H9 (cell line): ENCODE results near the gene SENP8. TPM values are rescaled to one million over a fixed set of nuclear protein-coding genes. Genes with fewer than 3 reads are reported as not detected.

Source experiments
- DNase-seq: peaks from one replicate; pipeline ENCODE4 v3.0.0-alpha.2; 2017
- H2AFZ ChIP-seq: one replicate; pipeline ENCODE4 v1.6.1; 2013; ENCODE audit warnings: mild to moderate bottlenecking, low read length, control low read depth, moderate library complexity
- H2AK5ac ChIP-seq: 2 replicates; pipeline ENCODE4 v1.6.1; 2013; ENCODE audit warnings: low read length, control low read depth, mixed read lengths; ENCODE audit not compliant: insufficient read length
- H2BK120ac ChIP-seq: one replicate; pipeline ENCODE4 v1.6.1; 2013; ENCODE audit warnings: low read depth, mild to moderate bottlenecking, low read length, control low read depth, inconsistent platforms; ENCODE audit not compliant: poor library complexity, severe bottlenecking
- H2BK12ac ChIP-seq: 2 replicates; pipeline ENCODE4 v1.6.1; 2013; ENCODE audit warnings: low read length, control low read depth, mixed read lengths, low read depth; ENCODE audit not compliant: insufficient read length
- H2BK15ac ChIP-seq: 2 replicates; pipeline ENCODE4 v1.6.1; 2013; ENCODE audit warnings: low read depth, low read length, control low read depth
- H2BK20ac ChIP-seq: one replicate; pipeline ENCODE4 v1.6.1; 2013; ENCODE audit warnings: low read depth, mild to moderate bottlenecking, low read length, control low read depth, inconsistent platforms; ENCODE audit not compliant: poor library complexity, severe bottlenecking
- H2BK5ac ChIP-seq: 2 replicates; pipeline ENCODE4 v1.6.1; 2013; ENCODE audit warnings: low read length, control low read depth, mixed read lengths; ENCODE audit not compliant: insufficient read length
- H3K14ac ChIP-seq: 2 replicates; pipeline ENCODE4 v1.6.1; 2013; ENCODE audit warnings: low read length, control low read depth; ENCODE audit not compliant: insufficient read depth
- H3K18ac ChIP-seq: 2 replicates; pipeline ENCODE4 v1.6.1; 2013; ENCODE audit warnings: low read depth, mild to moderate bottlenecking, mixed read lengths, low read length, control low read depth; ENCODE audit not compliant: insufficient read length
- H3K23ac ChIP-seq: 2 replicates; pipeline ENCODE4 v1.6.1; 2013; ENCODE audit warnings: low read length, control low read depth, mixed read lengths, low read depth; ENCODE audit not compliant: insufficient read length
- H3K23me2 ChIP-seq: 2 replicates; pipeline ENCODE4 v1.6.1; 2013; ENCODE audit warnings: low read depth, mild to moderate bottlenecking, mixed read lengths, low read length, control low read depth; ENCODE audit not compliant: insufficient read length, poor library complexity, severe bottlenecking
- H3K27ac ChIP-seq: 2 replicates; pipeline ENCODE4 v1.5.1; 2013; ENCODE audit warnings: low read length, control low read depth, mixed read lengths, low read depth; ENCODE audit not compliant: insufficient read length
- H3K27me3 ChIP-seq: 2 replicates; pipeline ENCODE4 v1.6.1; 2013; ENCODE audit warnings: low read length, control low read depth, inconsistent platforms; ENCODE audit not compliant: insufficient read depth
- H3K4ac ChIP-seq: 2 replicates; pipeline ENCODE4 v1.6.1; 2013; ENCODE audit warnings: low read depth, mild to moderate bottlenecking, control low read depth, inconsistent platforms, low read length, moderate library complexity
- H3K4me1 ChIP-seq: 2 replicates; pipeline ENCODE4 v1.6.1; 2013; ENCODE audit warnings: low read length, control low read depth, inconsistent platforms; ENCODE audit not compliant: insufficient read depth
- H3K4me2 ChIP-seq: 2 replicates; pipeline ENCODE4 v1.6.1; 2013; ENCODE audit warnings: low read length, control low read depth, mixed read lengths; ENCODE audit not compliant: insufficient read length, insufficient read depth
- H3K56ac ChIP-seq: 2 replicates; pipeline ENCODE4 v1.6.1; 2013; ENCODE audit warnings: low read depth, mild to moderate bottlenecking, mixed read lengths, low read length, control low read depth; ENCODE audit not compliant: insufficient read length
- H3K79me1 ChIP-seq: 2 replicates; pipeline ENCODE4 v1.6.1; 2013; ENCODE audit warnings: low read depth, mild to moderate bottlenecking, moderate library complexity, low read length, control low read depth, inconsistent platforms; ENCODE audit not compliant: insufficient read depth, poor library complexity, severe bottlenecking
- H3K79me2 ChIP-seq: 2 replicates; pipeline ENCODE4 v1.6.1; 2013; ENCODE audit warnings: low read length, control low read depth, inconsistent platforms; ENCODE audit not compliant: insufficient read depth
- H3K9ac ChIP-seq: 2 replicates; pipeline ENCODE4 v1.6.1; 2013; ENCODE audit warnings: low read length, control low read depth, mixed read lengths; ENCODE audit not compliant: insufficient read length; ENCODE audit errors: extremely low read depth
- H3K9me3 ChIP-seq: one replicate; pipeline ENCODE4 v1.6.1; 2013; ENCODE audit warnings: low read depth, low read length, inconsistent platforms; ENCODE audit not compliant: control insufficient read depth
- H3T11ph ChIP-seq: one replicate; pipeline ENCODE4 v1.6.1; 2013; ENCODE audit warnings: mild to moderate bottlenecking, low read length, control low read depth, inconsistent platforms
- H4K20me1 ChIP-seq: one replicate; pipeline ENCODE4 v1.6.1; 2013; ENCODE audit not compliant: control insufficient read depth, insufficient read length, insufficient read depth
- H4K5ac ChIP-seq: 2 replicates; pipeline ENCODE4 v1.6.1; 2013; ENCODE audit warnings: low read depth, mild to moderate bottlenecking, mixed read lengths, low read length, control low read depth; ENCODE audit not compliant: insufficient read length
- H4K8ac ChIP-seq: replicated peaks from 2 replicates; pipeline ENCODE4 v1.6.1; 2013; ENCODE audit warnings: low read length, control low read depth, mixed read lengths, low read depth; ENCODE audit not compliant: insufficient read length
- H4K91ac ChIP-seq: 2 replicates; pipeline ENCODE4 v1.6.1; 2013; ENCODE audit warnings: low read depth, mild to moderate bottlenecking, moderate library complexity, mixed read lengths, low read length, control low read depth; ENCODE audit not compliant: insufficient read length
- H3K27ac Mint-ChIP-seq, 3 experiments: 2 replicates in 2 of 3; 3 replicates in 1 of 3; pipeline ENCODE4 v1.8.0; 2020 to 2021; ENCODE audit warnings: mixed read lengths in 3 of 3, mild to moderate bottlenecking in 1 of 3, moderate library complexity in 1 of 3
- H3K27me3 Mint-ChIP-seq: 2 replicates; pipeline ENCODE4 v1.8.0; 2021; ENCODE audit warnings: low read depth, mild to moderate bottlenecking, moderate library complexity, mixed read lengths
- H3K36me3 Mint-ChIP-seq, 3 experiments: 2 replicates in 2 of 3; 3 replicates in 1 of 3; pipeline ENCODE4 v1.8.0; 2020 to 2021; ENCODE audit warnings: low read depth in 3 of 3, mixed read lengths in 3 of 3; ENCODE audit not compliant: insufficient read depth in 1 of 3
- H3K4me1 Mint-ChIP-seq, 2 experiments: 2 replicates each; pipeline ENCODE4 v1.8.0; 2020; ENCODE audit warnings: mixed read lengths in 2 of 2
- H3K4me3 Mint-ChIP-seq, 2 experiments: 2 replicates in 1 of 2; 3 replicates in 1 of 2; pipeline ENCODE4 v1.8.0; 2020 to 2021; ENCODE audit warnings: mild to moderate bottlenecking in 2 of 2, mixed read lengths in 2 of 2, moderate library complexity in 1 of 2
- H3K9me3 Mint-ChIP-seq, 2 experiments: 2 replicates in 1 of 2; 3 replicates in 1 of 2; pipeline ENCODE4 v1.8.0; 2020; ENCODE audit warnings: mild to moderate bottlenecking in 2 of 2, mixed read lengths in 2 of 2, moderate library complexity in 1 of 2
- WGBS: extraction: QIAGEN DNeasy Blood & Tissue Kit; methylation state at CpG from one replicate; pipeline ENCODE4 v1.1.7; 2013; ENCODE audit warnings: missing lambda C conversion rate, low lambda C conversion rate, mixed read lengths; ENCODE audit not compliant: insufficient read length; ENCODE audit errors: extremely low coverage; 5-methylcytosine and 5-hydroxymethylcytosine counted together
- total RNA-seq: library from RNA; stranded (reverse); gene quantifications from 2 replicates; pipeline ENCODE4 v1.2.1, GENCODE V29; 2021
- TF ChIP-seq, protein P1 (sequence below): fragments of 200-600 bp; sonication (generic); conservative IDR thresholded peaks from 3 replicates; pipeline ENCODE4 v1.8.0; 2021; ENCODE audit warnings: antibody characterized with exemption, mild to moderate bottlenecking

The SENP8 gene
- total RNA-seq, 1 experiment from 2014 or later, result 4.8 TPM

DNA sequence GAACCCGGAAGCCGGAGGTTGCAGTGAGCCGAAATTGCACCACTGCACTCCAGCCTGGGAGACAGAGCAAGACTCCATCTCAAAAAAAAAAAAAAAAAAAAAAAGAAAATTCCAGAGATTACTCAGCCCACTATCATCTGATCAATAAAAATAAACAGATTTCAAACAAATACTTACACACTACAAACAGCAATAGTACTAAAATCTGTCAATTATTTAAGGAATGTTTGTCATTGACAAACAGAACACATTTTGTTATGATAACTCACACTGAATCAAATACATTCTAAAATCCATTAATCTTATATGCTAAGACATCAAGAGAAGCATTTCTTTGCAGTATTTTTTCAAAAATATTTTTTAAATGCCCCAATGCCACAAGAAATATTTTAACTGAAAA lies 7.8 kb upstream of the SENP8 start:
- Mint-ChIP-seq H3K4me1 (peaks cover 0 to 6% of the 10 kb centered on the region in 2 experiments; a peak in 1 of 4 replicates), H3K27ac (no peak overlapping the region), H3K27me3 (no peaks in the 10 kb centered on the region), H3K9me3 (no peaks in the 10 kb centered on the region), H3K4me3 (no peak overlapping the region), H3K36me3 (0 out of 7 replicates have a peak, but pooled peaks cover 0 to 1% (median 0%) of the 10 kb centered on the region in 3 experiments)
- Histone ChIP-seq H3K23ac (no peak overlapping the region), H3K18ac (no peak overlapping the region), H3K4me2 (no peak overlapping the region), H3K9ac (no peak overlapping the region), H3K14ac (no peak overlapping the region), H4K91ac (no peak overlapping the region), H3K23me2 (no peaks in the 10 kb centered on the region), H3K4ac (no peak overlapping the region), H2BK12ac (no peak overlapping the region), H2BK120ac (no peak overlapping the region), H3K79me1 (no peaks in the 10 kb centered on the region), H2BK20ac (no peak overlapping the region), H3K27me3 (no peaks in the 10 kb centered on the region), H3K56ac (no peak overlapping the region), H3K27ac (no peak overlapping the region), H4K8ac (no peak overlapping the region), H4K5ac (no peak overlapping the region), H2AK5ac (no peak overlapping the region), H3K4me1 (no peaks in the 10 kb centered on the region), H4K20me1 (no peaks in the 10 kb centered on the region), H3K9me3 (no peaks in the 10 kb centered on the region), H3T11ph (no peak overlapping the region), H2BK15ac (no peak overlapping the region), H3K79me2 (no peaks in the 10 kb centered on the region), H2BK5ac (no peak overlapping the region), H2AFZ (no peak overlapping the region)
- no CpG with 5 or more reads among the region's 3 CpGs for WGBS
- DNase-seq, result no peak
- TF ChIP-seq, protein P1, sequence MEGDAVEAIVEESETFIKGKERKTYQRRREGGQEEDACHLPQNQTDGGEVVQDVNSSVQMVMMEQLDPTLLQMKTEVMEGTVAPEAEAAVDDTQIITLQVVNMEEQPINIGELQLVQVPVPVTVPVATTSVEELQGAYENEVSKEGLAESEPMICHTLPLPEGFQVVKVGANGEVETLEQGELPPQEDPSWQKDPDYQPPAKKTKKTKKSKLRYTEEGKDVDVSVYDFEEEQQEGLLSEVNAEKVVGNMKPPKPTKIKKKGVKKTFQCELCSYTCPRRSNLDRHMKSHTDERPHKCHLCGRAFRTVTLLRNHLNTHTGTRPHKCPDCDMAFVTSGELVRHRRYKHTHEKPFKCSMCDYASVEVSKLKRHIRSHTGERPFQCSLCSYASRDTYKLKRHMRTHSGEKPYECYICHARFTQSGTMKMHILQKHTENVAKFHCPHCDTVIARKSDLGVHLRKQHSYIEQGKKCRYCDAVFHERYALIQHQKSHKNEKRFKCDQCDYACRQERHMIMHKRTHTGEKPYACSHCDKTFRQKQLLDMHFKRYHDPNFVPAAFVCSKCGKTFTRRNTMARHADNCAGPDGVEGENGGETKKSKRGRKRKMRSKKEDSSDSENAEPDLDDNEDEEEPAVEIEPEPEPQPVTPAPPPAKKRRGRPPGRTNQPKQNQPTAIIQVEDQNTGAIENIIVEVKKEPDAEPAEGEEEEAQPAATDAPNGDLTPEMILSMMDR, result no peak
